Skeletal muscle tissue (tissue), 4 donors: ENCODE results near the gene SIRPB2. TPM values are rescaled to one million over a fixed set of nuclear protein-coding genes. Genes with fewer than 3 reads are reported as not detected.

Experiments
- H3K27ac ChIP-seq: one replicate; pipeline ENCODE4 v1.7.0; 2013; ENCODE audit warnings: mild to moderate bottlenecking, low read depth, low read length, inconsistent platforms
- H3K27me3 ChIP-seq, 3 donors: one replicate each; pipeline ENCODE4 v1.7.0; 2013; ENCODE audit warnings: low read length in 3 of 3; ENCODE audit not compliant: control insufficient read depth in 3 of 3, insufficient read depth in 3 of 3
- H3K36me3 ChIP-seq, 3 donors: one replicate each; pipeline ENCODE4 v1.7.0; 2013; ENCODE audit warnings: low read length in 3 of 3; ENCODE audit not compliant: control insufficient read depth in 3 of 3, insufficient read depth in 3 of 3
- H3K4me1 ChIP-seq, 3 donors: one replicate each; pipeline ENCODE4 v1.7.0; 2013; ENCODE audit warnings: low read length in 3 of 3, mild to moderate bottlenecking in 3 of 3; ENCODE audit not compliant: control insufficient read depth in 3 of 3, insufficient read depth in 3 of 3
- H3K4me3 ChIP-seq, 3 donors: one replicate each; pipeline ENCODE4 v1.7.0; 2013; ENCODE audit warnings: low read length in 3 of 3
- H3K9ac ChIP-seq, 3 donors: one replicate each; pipeline ENCODE4 v1.7.0; 2013; ENCODE audit warnings: low read length in 3 of 3, mild to moderate bottlenecking in 3 of 3, moderate library complexity in 2 of 3, low read depth in 1 of 3
- H3K9me3 ChIP-seq, 3 donors: one replicate each; pipeline ENCODE4 v1.7.0; 2013; ENCODE audit warnings: low read length in 3 of 3; ENCODE audit not compliant: control insufficient read depth in 3 of 3
- total RNA-seq: library from RNA; depleted of rRNA; stranded (reverse); fragments of >200 nt; gene quantifications from one replicate; pipeline ENCODE4 v1.2.3, GENCODE V29; 2014
- donor health status: Osteomylitis.

SIRPB2 gene
- total RNA-seq, 1 donor from 2014 or later = 1.6 TPM

DNA sequence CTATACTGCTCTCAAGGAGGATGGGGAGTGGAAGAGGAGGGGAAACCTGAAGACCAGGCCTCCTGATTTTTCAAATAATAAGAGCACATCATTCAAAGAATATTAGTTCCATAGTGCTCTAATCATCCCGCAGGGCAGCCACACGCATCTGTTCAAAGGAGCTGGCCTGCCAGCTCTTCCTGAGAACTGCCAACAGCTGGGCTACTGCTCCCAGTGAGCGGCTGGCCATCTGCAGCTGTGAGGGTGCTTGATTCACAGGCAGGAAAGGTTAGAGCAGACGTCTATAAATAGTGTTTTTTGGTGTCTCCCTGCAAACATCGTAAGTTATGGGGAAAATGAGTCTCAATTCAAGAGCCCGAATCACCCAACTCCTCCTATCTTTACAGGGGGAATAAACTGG lies 41.9 kb downstream of the SIRPB2 start:
- Histone ChIP-seq H3K27me3 (no peaks in the 10 kb centered on the region), H3K9me3 (peaks cover 0 to 2% (median 0%) of the 10 kb centered on the region in 3 donors), H3K36me3 (peaks cover 79 to 96% (median 93%) of the 10 kb centered on the region in 3 donors), H3K9ac (no peak overlapping the region), H3K27ac (no peak overlapping the region), H3K4me3 (no peak overlapping the region), H3K4me1 (no peaks in the 10 kb centered on the region)

DNA sequence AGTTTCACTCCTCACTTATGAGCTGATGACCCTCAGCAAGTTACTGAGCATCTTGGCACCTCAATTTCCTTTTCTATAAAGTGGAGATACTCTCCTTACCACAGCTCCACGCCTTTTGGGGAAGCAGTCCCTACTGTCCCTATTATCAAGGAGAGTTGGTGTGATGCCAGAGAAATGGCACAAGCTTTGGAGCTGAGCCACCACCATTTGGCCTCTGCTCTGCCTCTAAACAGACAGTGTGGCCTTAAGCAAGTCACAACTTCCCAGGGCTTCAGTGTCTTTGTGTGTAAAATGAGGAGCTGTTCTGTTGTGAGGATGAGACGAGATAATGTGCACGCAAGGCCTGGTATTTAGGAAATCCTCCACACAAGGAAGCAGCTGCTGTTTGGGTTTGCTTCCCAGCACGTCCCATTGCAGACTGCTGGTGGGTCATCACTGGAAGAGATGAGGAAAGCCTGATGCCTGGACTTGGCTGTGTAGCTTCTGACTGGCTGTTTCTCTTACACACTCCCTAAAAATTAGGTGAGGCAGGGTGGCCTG lies 43.1 kb downstream of the SIRPB2 start:
- Histone ChIP-seq H3K9me3 (peaks cover 0 to 2% (median 0%) of the 10 kb centered on the region in 3 donors), H3K4me1 (no peaks in the 10 kb centered on the region), H3K27me3 (no peaks in the 10 kb centered on the region), H3K9ac (no peak overlapping the region), H3K4me3 (no peak overlapping the region), H3K36me3 (peaks cover 78 to 95% (median 94%) of the 10 kb centered on the region in 3 donors), H3K27ac (no peak overlapping the region)

DNA sequence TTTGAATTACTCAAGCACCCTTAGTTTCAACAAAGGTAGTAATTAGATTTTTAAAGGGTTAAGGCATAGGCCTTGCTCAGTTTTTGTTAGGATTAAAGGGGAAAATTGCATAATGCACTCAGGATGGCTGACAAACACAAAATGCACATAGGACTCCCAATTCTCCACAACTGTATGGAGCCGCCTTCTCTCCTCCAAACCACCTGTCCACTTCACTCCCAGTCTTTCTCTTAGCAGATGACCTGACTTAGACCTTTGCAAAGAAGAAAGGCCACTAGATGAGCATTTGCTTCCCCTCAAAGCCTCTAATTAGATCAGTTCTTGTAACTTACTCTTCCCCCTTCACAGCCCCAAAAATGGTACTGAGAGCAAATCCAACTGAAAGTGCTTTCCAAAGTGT lies 44.7 kb downstream of the SIRPB2 start:
- Histone ChIP-seq H3K4me1 (no peaks in the 10 kb centered on the region), H3K27ac (no peak overlapping the region), H3K36me3 (peaks cover 72 to 94% (median 94%) of the 10 kb centered on the region in 3 donors), H3K27me3 (no peaks in the 10 kb centered on the region), H3K4me3 (no peak overlapping the region), H3K9ac (no peak overlapping the region), H3K9me3 (peaks cover 0 to 2% (median 0%) of the 10 kb centered on the region in 3 donors)

DNA sequence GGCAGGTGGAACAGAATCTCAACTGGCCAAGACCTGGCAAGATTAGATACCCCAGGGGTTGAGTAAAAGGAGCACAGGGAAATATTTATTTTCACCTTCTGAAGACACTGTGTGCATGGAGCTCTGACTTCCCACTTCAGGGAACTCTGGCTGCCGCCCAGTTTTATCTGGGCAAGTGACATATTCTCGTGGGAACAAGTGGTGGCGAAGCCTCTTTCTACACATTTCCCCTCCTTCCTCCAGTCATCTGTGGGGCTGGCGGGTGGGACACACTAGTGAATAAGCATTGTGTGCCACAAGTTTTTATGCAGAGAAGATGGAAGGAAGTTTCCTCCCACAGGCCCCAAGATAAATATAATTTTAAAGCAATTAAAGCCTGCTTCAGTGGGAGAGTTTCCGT lies 48.1 kb downstream of the SIRPB2 start:
- Histone ChIP-seq H3K27me3 (no peaks in the 10 kb centered on the region), H3K27ac (no peak overlapping the region), H3K36me3 (peaks cover 55 to 88% (median 79%) of the 10 kb centered on the region in 3 donors)

GRCh38 chr20:1442304-1442703 lies 48.9 kb downstream of the SIRPB2 start:
- H3K4me3 ChIP-seq = no peak overlapping the region
- H3K9ac ChIP-seq = no peak overlapping the region
- H3K27ac ChIP-seq = no peak overlapping the region
- H3K4me1 ChIP-seq = no peaks in the 10 kb centered on the region
- H3K27me3 ChIP-seq = no peaks in the 10 kb centered on the region
- peaks cover 53 to 81% (median 72%) of the 10 kb centered on the region in 3 donors for H3K36me3 ChIP-seq
- H3K9me3 ChIP-seq = no peaks in the 10 kb centered on the region

More for the DNA sequence above, 48.1 kb downstream of the SIRPB2 start:
- Histone ChIP-seq H3K9me3 (no peaks in the 10 kb centered on the region), H3K4me1 (no peaks in the 10 kb centered on the region), H3K9ac (no peak overlapping the region), H3K4me3 (no peak overlapping the region)

DNA sequence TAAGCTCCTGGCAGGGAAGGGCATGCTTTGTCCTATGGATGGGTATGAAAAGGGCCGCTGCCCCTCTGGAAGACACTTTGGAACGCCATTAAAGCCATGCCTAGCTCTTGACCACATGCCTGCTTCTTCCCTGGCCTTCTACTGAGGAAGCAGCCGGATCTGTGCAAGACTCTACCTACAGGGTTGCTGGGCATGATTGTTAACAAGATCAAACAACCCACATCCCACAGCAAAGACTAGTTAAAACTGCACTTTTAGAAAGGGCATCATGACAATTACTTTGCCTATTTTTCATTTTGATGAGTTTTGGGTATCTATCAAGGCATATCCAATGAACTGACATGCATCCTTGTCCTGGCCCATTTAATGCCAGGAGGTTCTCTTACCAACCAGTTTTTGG lies 50.1 kb downstream of the SIRPB2 start:
- no peaks in the 10 kb centered on the region for H3K9me3 ChIP-seq
- H3K36me3 ChIP-seq = peaks cover 49 to 69% (median 60%) of the 10 kb centered on the region in 3 donors
- H3K9ac ChIP-seq = no peak overlapping the region
- H3K27ac ChIP-seq = no peak overlapping the region
- no peaks in the 10 kb centered on the region for H3K27me3 ChIP-seq
- no peak overlapping the region for H3K4me3 ChIP-seq
- H3K4me1 ChIP-seq = no peaks in the 10 kb centered on the region

DNA sequence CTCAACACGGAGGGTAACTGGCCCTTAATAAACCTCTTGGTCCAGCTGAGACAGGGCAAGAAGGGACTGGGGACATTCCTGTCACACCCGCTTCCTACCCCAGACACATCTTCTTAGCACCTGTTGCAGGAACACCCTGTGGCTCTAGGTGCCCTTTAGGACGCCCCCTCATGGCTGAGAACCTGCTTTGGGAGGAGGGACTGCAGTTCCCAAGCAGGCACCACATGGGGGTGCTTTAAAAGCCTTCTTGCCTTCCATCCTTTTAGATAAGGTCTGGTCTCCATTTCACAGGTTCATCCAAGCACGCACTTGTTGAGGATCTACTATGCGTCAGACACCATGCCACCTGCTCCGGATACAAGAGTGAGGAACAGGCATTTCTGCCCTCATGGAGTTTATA lies 51.2 kb downstream of the SIRPB2 start:
- Histone ChIP-seq H3K9ac (no peak overlapping the region), H3K4me3 (no peak overlapping the region), H3K27me3 (no peaks in the 10 kb centered on the region), H3K36me3 (peaks cover 37 to 63% (median 50%) of the 10 kb centered on the region in 3 donors), H3K4me1 (no peaks in the 10 kb centered on the region), H3K9me3 (no peaks in the 10 kb centered on the region), H3K27ac (no peak overlapping the region)

- no peak overlapping the region for H3K4me3 ChIP-seq
- peaks cover 21 to 58% (median 43%) of the 10 kb centered on the region in 3 donors for H3K36me3 ChIP-seq
These were observed 52.9 kb downstream of the SIRPB2 start for GRCh38 chr20:1438361-1438760.

DNA sequence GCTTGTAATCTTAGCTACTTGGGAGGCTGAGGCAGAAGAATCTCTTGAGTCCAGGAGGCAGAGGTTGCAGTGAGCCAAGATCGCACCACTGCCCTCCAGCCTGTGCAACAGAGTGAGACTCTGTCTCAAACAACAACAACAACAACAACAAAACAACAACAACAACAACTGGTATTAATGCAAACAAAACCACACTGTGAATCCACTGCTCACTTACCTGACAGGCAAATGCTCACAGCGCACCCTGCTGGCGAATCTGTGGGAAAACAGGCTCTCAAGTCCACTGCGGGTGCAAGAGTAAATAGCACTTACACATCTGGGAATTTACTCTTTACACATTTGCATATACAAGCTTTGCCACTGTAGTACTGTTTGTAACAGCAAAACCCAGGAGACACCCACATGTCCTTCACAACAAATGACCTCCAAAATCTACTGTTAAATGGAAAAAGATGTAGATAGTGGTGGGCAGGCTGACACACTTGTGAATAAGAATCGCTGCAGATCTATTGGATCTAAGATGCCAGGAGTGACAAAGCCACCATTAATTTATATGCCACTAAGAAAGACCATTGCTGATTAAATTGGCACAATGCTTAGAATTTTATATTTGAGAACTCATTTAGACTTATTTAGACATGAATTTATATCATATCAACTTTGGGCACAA lies 53.9 kb downstream of the SIRPB2 start:
- Histone ChIP-seq H3K4me1 (no peaks in the 10 kb centered on the region), H3K36me3 (peaks cover 18 to 49% (median 33%) of the 10 kb centered on the region in 3 donors), H3K27ac (no peak overlapping the region), H3K9ac (no peak overlapping the region), H3K27me3 (no peaks in the 10 kb centered on the region), H3K4me3 (no peak overlapping the region), H3K9me3 (no peaks in the 10 kb centered on the region)

More at GRCh38 chr20:1438361-1438760, 52.9 kb downstream of the SIRPB2 start:
- no peak overlapping the region for H3K9ac ChIP-seq
- no peaks in the 10 kb centered on the region for H3K9me3 ChIP-seq
- H3K27ac ChIP-seq = no peak overlapping the region
- H3K4me1 ChIP-seq = no peaks in the 10 kb centered on the region
- no peaks in the 10 kb centered on the region for H3K27me3 ChIP-seq

DNA sequence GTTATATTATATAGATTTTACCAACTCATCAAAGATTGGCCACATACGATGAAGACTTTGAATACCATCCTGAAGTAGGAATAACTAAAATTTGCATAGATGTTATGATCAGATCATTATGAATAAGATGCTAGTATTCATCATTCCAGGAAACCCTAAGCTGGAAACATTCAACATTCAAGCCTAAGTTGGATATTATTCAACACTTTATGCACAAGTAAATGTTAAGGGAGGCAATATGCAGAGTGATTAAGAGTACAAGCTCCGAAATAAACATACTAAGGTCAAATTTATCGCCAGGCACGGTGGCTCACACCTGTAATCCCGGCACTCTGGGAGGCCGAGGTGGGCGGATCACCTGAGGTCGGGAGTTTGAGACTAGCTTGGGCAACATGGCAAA lies 55.0 kb downstream of the SIRPB2 start:
- Histone ChIP-seq H3K9me3 (no peaks in the 10 kb centered on the region), H3K9ac (no peak overlapping the region), H3K27me3 (no peaks in the 10 kb centered on the region), H3K27ac (no peak overlapping the region), H3K4me3 (no peak overlapping the region), H3K4me1 (no peaks in the 10 kb centered on the region), H3K36me3 (peaks cover 10 to 41% (median 24%) of the 10 kb centered on the region in 3 donors)
